H1 (cell line): ENCODE results near the gene CTBP2. TPM values are rescaled to one million over a fixed set of nuclear protein-coding genes. Genes with fewer than 3 reads are reported as not detected.

Source experiments
- ASH2L ChIP-seq: fragments of 200-600, 300-600 bp; sonication (generic); IDR thresholded peaks from one replicate; pipeline ENCODE4 v1.7.1; 2017; ENCODE audit warnings: low read length
- EP300 ChIP-seq, 2 experiments: IDR thresholded peaks; 1 replicate in 1 of 2; 2 replicates in 1 of 2; pipeline ENCODE4 v1.6.1; 2011 to 2012; ENCODE audit warnings: low read depth in 2 of 2, low read length in 2 of 2, mild to moderate bottlenecking in 2 of 2, borderline replicate concordance in 1 of 2, inconsistent platforms in 1 of 2, moderate library complexity in 1 of 2
- SRF ChIP-seq: IDR thresholded peaks from 2 replicates; pipeline ENCODE4 v1.6.1; 2011; ENCODE audit warnings: mild to moderate bottlenecking, low read depth, low read length, moderate library complexity
- TCF12 ChIP-seq: IDR thresholded peaks from 2 replicates; pipeline ENCODE4 v1.6.1; 2011; ENCODE audit warnings: low read depth, mild to moderate bottlenecking, low read length
- polyA plus RNA-seq, 7 experiments: library from polyadenylated mRNA; depleted of rRNA in 3 of 7; stranded (reverse) in 5 of 7; unstranded in 2 of 7; fragments of >200 nt in 5 of 7; fragments of 200-250 nt in 2 of 7; gene quantifications; 1 replicate in 5 of 7; 2 replicates in 1 of 7; 4 replicates in 1 of 7; pipeline versions ENCODE4 v1.2.1 to v1.2.3, GENCODE V29; 2011 to 2013; ENCODE audit warnings: missing spikeins in 2 of 7, mixed read lengths in 2 of 7
- total RNA-seq: library from RNA; stranded (reverse); fragmentation: NEBNext Ultra II Directional; extraction: Animal tissue kit (Norgen Biotek cat#: 25700); gene quantifications from 2 replicates; pipeline ENCODE4 v1.2.1, GENCODE V29; 2021
- TF ChIP-seq, protein P1 (sequence below): IDR thresholded peaks from 2 replicates; pipeline ENCODE4 v1.6.1; 2012; ENCODE audit warnings: low read length, inconsistent platforms
- TF ChIP-seq, protein P2 (sequence below), 3 experiments: IDR thresholded peaks; 1 replicate in 2 of 3; 2 replicates in 1 of 3; pipeline versions ENCODE4 v1.5.1 to v1.6.1; 2011; ENCODE audit warnings: low read length in 3 of 3, mild to moderate bottlenecking in 3 of 3, inconsistent platforms in 2 of 3, low read depth in 1 of 3, moderate library complexity in 1 of 3; ENCODE audit not compliant: insufficient read depth in 1 of 3; ENCODE audit errors: control extremely low read depth in 1 of 3

The CTBP2 gene
- total and polyA plus RNA-seq, 2 of the 8 experiments (the other 6 are each of a cell fraction or from before 2014, with no cell fraction given) = 208 to 221 TPM

DNA sequence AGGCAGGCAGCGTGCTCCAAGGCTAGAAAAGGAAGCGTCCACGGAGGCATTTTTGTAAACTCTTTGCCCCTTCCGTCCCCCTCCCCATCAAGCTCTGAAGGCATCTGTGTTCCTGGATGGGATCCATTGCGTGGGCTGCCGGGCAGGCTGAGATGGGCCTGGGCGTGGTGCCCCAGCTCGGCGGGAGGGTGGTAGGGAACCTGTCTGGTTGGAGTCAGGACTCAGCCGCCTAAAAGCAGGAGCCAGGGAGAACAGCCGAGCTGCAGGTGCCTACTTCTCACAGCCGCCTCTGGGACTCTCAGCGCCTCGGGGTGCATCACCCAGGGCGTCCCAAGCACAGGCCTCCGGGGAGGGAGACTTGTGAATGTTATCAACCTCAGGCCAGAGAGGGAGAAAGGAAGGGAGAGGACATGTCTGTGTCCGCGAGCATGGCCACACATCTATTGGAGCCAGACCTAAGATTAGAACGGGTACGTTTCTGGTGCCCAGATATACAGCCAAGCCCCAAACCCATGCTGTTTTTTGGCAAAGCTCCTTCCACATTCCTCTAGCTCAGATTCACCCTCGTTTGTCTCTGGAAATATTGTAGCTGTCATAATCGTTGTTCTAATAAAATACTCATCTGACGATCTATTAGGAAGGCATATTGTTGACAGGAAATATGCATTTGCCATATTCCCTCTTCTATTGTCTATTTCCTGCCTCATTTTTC is 48.6 kb upstream of the CTBP2 start (continued):
- TF ChIP-seq, protein P1, sequence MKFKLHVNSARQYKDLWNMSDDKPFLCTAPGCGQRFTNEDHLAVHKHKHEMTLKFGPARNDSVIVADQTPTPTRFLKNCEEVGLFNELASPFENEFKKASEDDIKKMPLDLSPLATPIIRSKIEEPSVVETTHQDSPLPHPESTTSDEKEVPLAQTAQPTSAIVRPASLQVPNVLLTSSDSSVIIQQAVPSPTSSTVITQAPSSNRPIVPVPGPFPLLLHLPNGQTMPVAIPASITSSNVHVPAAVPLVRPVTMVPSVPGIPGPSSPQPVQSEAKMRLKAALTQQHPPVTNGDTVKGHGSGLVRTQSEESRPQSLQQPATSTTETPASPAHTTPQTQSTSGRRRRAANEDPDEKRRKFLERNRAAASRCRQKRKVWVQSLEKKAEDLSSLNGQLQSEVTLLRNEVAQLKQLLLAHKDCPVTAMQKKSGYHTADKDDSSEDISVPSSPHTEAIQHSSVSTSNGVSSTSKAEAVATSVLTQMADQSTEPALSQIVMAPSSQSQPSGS = no peak
- no peak for TF ChIP-seq ASH2L
- no peak for TF ChIP-seq EP300 (IDR thresholded peaks at IDR 0.05; ENCODE audit: borderline replicate concordance in 1 of 2, low read depth in 2 of 2, low read length in 2 of 2)
- TF ChIP-seq, protein P2, sequence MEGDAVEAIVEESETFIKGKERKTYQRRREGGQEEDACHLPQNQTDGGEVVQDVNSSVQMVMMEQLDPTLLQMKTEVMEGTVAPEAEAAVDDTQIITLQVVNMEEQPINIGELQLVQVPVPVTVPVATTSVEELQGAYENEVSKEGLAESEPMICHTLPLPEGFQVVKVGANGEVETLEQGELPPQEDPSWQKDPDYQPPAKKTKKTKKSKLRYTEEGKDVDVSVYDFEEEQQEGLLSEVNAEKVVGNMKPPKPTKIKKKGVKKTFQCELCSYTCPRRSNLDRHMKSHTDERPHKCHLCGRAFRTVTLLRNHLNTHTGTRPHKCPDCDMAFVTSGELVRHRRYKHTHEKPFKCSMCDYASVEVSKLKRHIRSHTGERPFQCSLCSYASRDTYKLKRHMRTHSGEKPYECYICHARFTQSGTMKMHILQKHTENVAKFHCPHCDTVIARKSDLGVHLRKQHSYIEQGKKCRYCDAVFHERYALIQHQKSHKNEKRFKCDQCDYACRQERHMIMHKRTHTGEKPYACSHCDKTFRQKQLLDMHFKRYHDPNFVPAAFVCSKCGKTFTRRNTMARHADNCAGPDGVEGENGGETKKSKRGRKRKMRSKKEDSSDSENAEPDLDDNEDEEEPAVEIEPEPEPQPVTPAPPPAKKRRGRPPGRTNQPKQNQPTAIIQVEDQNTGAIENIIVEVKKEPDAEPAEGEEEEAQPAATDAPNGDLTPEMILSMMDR (IDR thresholded peaks at IDR 0.05; ENCODE audit: control extremely low read depth in 1 of 3, insufficient read depth in 1 of 3, low read depth in 1 of 3, low read length in 3 of 3) = no peak
- no peak for TF ChIP-seq SRF
- TF ChIP-seq TCF12 = no peak
